Vagina (tissue), 2 donors: Measurements from ENCODE around the gene GPR158.

ENCODE experiments used
- POLR2A ChIP-seq, 2 donors: fragments of 450-650 bp; IDR thresholded peaks; one replicate each; pipeline ENCODE4 v1.6.1; 2017; ENCODE audit warnings: antibody characterized with exemption in 2 of 2, mild to moderate bottlenecking in 2 of 2, moderate library complexity in 2 of 2
- TF ChIP-seq, protein P1 (sequence below), 3 experiments: fragments of 450-650 bp in 2 of 3; fragments of 200-600 bp in 1 of 3; sonication (generic) in 1 of 3; IDR thresholded peaks; one replicate each; pipeline ENCODE4 v1.5.1; 2017 to 2019; ENCODE audit warnings: antibody characterized with exemption in 3 of 3, mild to moderate bottlenecking in 2 of 3, moderate library complexity in 2 of 3

DNA sequence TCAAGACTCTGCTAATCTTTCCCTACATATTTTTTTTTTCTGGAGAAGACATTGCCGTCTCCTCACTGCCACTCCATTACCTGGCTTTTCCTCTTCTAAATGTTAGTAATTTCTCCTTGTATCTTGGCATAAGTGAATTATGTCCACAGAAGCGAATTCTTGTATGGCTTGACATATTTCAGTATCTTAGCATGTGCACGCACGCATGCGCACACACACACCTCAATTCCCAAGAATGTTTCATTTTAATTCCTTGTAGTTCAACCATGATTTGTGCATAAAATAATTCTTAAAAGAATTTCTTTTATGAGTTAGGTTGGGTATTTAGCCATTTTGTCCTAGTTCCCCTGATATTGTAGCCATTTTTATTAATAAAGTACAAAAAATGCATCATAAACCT lies 458.0 kb downstream of the GPR158 start:
- TF ChIP-seq POLR2A (IDR thresholded peaks at IDR 0.05): no peak
- TF ChIP-seq, protein P1, sequence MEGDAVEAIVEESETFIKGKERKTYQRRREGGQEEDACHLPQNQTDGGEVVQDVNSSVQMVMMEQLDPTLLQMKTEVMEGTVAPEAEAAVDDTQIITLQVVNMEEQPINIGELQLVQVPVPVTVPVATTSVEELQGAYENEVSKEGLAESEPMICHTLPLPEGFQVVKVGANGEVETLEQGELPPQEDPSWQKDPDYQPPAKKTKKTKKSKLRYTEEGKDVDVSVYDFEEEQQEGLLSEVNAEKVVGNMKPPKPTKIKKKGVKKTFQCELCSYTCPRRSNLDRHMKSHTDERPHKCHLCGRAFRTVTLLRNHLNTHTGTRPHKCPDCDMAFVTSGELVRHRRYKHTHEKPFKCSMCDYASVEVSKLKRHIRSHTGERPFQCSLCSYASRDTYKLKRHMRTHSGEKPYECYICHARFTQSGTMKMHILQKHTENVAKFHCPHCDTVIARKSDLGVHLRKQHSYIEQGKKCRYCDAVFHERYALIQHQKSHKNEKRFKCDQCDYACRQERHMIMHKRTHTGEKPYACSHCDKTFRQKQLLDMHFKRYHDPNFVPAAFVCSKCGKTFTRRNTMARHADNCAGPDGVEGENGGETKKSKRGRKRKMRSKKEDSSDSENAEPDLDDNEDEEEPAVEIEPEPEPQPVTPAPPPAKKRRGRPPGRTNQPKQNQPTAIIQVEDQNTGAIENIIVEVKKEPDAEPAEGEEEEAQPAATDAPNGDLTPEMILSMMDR (IDR thresholded peaks at IDR 0.05): no peak
